Measurements from ENCODE around the gene SPAG17. TPM values are rescaled to one million over a fixed set of nuclear protein-coding genes. Genes with fewer than 3 reads are reported as not detected.

The SPAG17 gene
- total and polyA plus RNA-seq, 2 of the 13 experiments (the other 11 are each of a cell fraction or from before 2014, with no cell fraction given) = not detected

DNA sequence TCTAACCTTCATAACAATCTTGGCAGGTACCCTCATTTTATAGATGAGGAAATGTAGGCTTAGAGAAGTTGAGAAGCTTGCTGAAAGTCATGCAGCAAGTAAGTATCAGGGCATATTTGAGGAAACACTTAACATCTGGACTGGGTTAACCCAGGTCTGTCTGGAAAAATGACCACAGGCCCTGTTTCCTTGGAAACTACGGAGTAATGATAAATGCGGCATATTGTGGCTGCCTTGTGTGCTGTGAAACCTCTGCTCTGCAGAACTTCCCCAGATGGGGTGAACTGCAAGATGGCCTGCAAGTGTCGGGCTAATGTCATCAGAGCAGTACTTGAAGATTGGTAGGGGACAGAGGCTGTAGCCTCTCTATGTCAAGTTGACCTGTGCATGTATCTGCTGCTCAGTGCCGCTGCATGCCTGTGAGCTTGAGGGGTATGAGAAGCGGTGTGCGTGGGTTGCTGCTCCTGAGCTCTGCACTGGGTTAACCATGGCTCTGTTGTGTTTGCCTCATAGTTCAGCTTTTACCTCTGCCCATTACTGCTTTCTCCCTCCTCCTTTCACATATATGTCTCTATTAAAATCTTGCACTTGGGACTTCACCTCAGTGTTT is 172.4 kb downstream of the SPAG17 start (continued):
- TF ChIP-seq STAG1 (CRISPR knock-in tag; IDR thresholded peaks at IDR 0.05) (no peak), ZNF563 (CRISPR knock-in tag; IDR thresholded peaks at IDR 0.05) (no peak), AGO1 (IDR thresholded peaks at IDR 0.05; ENCODE audit: low read depth, low read length, poor library complexity, severe bottlenecking) (no peak), ZNF33B (CRISPR knock-in tag; IDR thresholded peaks at IDR 0.05) (no peak), FOXK1 (CRISPR knock-in tag; IDR thresholded peaks at IDR 0.05; ENCODE audit: borderline replicate concordance, low read depth) (no peak)
- TF ChIP-seq, protein P1, sequence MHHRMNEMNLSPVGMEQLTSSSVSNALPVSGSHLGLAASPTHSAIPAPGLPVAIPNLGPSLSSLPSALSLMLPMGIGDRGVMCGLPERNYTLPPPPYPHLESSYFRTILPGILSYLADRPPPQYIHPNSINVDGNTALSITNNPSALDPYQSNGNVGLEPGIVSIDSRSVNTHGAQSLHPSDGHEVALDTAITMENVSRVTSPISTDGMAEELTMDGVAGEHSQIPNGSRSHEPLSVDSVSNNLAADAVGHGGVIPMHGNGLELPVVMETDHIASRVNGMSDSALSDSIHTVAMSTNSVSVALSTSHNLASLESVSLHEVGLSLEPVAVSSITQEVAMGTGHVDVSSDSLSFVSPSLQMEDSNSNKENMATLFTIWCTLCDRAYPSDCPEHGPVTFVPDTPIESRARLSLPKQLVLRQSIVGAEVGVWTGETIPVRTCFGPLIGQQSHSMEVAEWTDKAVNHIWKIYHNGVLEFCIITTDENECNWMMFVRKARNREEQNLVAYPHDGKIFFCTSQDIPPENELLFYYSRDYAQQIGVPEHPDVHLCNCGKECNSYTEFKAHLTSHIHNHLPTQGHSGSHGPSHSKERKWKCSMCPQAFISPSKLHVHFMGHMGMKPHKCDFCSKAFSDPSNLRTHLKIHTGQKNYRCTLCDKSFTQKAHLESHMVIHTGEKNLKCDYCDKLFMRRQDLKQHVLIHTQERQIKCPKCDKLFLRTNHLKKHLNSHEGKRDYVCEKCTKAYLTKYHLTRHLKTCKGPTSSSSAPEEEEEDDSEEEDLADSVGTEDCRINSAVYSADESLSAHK (CRISPR knock-in tag; IDR thresholded peaks at IDR 0.05; ENCODE audit: borderline replicate concordance) = no peak

DNA sequence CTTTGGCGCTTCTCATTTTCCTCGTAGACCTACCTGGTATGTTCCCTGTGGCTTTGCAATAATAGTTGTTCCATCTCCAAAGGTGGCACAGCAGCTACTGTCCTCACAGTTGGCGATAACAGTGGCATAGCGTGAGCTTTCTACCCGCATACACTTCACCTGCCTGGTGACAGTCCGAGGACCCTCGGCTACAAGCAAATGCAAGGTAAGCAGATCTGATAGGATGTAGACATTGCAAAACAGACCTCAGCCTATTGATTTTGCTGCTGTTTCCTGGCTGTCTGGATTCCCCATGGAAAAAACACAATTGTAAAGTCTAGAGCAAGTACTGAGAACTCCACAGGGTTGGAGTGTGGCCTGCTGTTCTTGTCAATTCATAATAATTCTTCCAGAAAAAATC is 177.0 kb downstream of the SPAG17 start:
- intact Hi-C loops (cut with micrococcal nuclease; ENCODE audit: unreplicated experiment) (no loop called here), in situ Hi-C loops (cut with HindIII; ENCODE audit: extremely low pct_ligation_motif_present, low pct_unique_long_range_greater_than_20kb) (no loop called here)
- H3K79me2 ChIP-seq (ENCODE audit: insufficient read depth, low read length) = no peaks in the 10 kb centered on the region
- no peak overlapping the region for H2AFZ ChIP-seq (ENCODE audit: low read length)
- FAIRE-seq (no peak), ATAC-seq (no peak), DNase-seq (ENCODE audit: low spot score) (no peak)
- POLR2A ChIA-PET = no interaction called here
- no peak overlapping the region for H3K9ac ChIP-seq (ENCODE audit: insufficient read depth, low read depth, low read length)
- no peaks in the 10 kb centered on the region for H3K4me1 ChIP-seq (ENCODE audit: insufficient read depth, low read length)
- H3K36me3 ChIP-seq (replicated peaks in 1 of 2; ENCODE audit: control insufficient read depth in 1 of 2, insufficient read depth in 2 of 2, low read length in 2 of 2) = no peaks in the 10 kb centered on the region
- H3K4me2 ChIP-seq (ENCODE audit: low read depth, low read length) = no peak overlapping the region
- BruUV-seq (replicated peaks) = no TSS peak
- 15% methylated on average over 7 of the region's 7 CpGs for WGBS (ENCODE audit: low lambda C conversion rate)
- CTCF ChIA-PET (ENCODE audit: low intra/inter-chr PET ratio, low total read pairs) = no interaction called here
- H3K27me3 ChIP-seq (ENCODE audit: control insufficient read depth in 1 of 2, insufficient read depth in 2 of 2, low read length in 2 of 2) = no peaks in the 10 kb centered on the region; a peak in 1 of 5 replicates
- no peaks in the 10 kb centered on the region for H3K9me3 ChIP-seq (ENCODE audit: low read length)
- no peak overlapping the region for H3K27ac ChIP-seq (ENCODE audit: extremely low read length, insufficient read depth, low read length)
- H4K20me1 ChIP-seq (ENCODE audit: insufficient read depth, low read length) = no peaks in the 10 kb centered on the region
- H3K4me3 ChIP-seq (replicated peaks in 1 of 3; ENCODE audit: insufficient read depth in 1 of 3, low read depth in 2 of 3, low read length in 3 of 3) = no peak overlapping the region
- TF ChIP-seq MAFK (conservative IDR thresholded peaks at IDR 0.05 in 1 of 2, IDR thresholded peaks at IDR 0.05 in 1 of 2; ENCODE audit: low read length in 2 of 2) = peak; percentile 82 to 84
- TF ChIP-seq, protein P2, sequence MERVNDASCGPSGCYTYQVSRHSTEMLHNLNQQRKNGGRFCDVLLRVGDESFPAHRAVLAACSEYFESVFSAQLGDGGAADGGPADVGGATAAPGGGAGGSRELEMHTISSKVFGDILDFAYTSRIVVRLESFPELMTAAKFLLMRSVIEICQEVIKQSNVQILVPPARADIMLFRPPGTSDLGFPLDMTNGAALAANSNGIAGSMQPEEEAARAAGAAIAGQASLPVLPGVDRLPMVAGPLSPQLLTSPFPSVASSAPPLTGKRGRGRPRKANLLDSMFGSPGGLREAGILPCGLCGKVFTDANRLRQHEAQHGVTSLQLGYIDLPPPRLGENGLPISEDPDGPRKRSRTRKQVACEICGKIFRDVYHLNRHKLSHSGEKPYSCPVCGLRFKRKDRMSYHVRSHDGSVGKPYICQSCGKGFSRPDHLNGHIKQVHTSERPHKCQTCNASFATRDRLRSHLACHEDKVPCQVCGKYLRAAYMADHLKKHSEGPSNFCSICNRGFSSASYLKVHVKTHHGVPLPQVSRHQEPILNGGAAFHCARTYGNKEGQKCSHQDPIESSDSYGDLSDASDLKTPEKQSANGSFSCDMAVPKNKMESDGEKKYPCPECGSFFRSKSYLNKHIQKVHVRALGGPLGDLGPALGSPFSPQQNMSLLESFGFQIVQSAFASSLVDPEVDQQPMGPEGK (CRISPR knock-in tag; IDR thresholded peaks at IDR 0.05) = no peak
- no peak for TF ChIP-seq ZNF12 (CRISPR knock-in tag; IDR thresholded peaks at IDR 0.05)
- TF ChIP-seq MAFF (IDR thresholded peaks at IDR 0.05; ENCODE audit: low read depth, low read length) = peak; percentile 81
- TF ChIP-seq, protein P3, sequence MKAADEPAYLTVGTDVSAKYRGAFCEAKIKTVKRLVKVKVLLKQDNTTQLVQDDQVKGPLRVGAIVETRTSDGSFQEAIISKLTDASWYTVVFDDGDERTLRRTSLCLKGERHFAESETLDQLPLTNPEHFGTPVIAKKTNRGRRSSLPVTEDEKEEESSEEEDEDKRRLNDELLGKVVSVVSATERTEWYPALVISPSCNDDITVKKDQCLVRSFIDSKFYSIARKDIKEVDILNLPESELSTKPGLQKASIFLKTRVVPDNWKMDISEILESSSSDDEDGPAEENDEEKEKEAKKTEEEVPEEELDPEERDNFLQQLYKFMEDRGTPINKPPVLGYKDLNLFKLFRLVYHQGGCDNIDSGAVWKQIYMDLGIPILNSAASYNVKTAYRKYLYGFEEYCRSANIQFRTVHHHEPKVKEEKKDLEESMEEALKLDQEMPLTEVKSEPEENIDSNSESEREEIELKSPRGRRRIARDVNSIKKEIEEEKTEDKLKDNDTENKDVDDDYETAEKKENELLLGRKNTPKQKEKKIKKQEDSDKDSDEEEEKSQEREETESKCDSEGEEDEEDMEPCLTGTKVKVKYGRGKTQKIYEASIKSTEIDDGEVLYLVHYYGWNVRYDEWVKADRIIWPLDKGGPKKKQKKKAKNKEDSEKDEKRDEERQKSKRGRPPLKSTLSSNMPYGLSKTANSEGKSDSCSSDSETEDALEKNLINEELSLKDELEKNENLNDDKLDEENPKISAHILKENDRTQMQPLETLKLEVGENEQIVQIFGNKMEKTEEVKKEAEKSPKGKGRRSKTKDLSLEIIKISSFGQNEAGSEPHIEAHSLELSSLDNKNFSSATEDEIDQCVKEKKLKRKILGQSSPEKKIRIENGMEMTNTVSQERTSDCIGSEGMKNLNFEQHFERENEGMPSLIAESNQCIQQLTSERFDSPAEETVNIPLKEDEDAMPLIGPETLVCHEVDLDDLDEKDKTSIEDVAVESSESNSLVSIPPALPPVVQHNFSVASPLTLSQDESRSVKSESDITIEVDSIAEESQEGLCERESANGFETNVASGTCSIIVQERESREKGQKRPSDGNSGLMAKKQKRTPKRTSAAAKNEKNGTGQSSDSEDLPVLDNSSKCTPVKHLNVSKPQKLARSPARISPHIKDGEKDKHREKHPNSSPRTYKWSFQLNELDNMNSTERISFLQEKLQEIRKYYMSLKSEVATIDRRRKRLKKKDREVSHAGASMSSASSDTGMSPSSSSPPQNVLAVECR (CRISPR knock-in tag; IDR thresholded peaks at IDR 0.05; ENCODE audit: borderline replicate concordance) = no peak
- TF ChIP-seq, protein P4, sequence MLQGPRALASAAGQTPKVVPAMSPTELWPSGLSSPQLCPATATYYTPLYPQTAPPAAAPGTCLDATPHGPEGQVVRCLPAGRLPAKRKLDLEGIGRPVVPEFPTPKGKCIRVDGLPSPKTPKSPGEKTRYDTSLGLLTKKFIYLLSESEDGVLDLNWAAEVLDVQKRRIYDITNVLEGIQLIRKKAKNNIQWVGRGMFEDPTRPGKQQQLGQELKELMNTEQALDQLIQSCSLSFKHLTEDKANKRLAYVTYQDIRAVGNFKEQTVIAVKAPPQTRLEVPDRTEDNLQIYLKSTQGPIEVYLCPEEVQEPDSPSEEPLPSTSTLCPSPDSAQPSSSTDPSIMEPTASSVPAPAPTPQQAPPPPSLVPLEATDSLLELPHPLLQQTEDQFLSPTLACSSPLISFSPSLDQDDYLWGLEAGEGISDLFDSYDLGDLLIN (CRISPR knock-in tag; IDR thresholded peaks at IDR 0.05; ENCODE audit: borderline replicate concordance) = no peak
- TF ChIP-seq MXD4 (CRISPR knock-in tag; IDR thresholded peaks at IDR 0.05) = no peak
